LNCaP clone FGC (cell line): Measurements from ENCODE around the gene FER.
"Not testable (repeated sequence)": the region's sequence is repeated elsewhere in the genome, so short reads cannot be mapped to it uniquely, and the experiment has no call there.

Experiments used
- DNase-seq: peaks from one replicate; pipeline ENCODE4 v3.0.0-alpha.2; 2011; ENCODE audit warnings: low read depth
- H3K4me3 ChIP-seq: 2 replicates; pipeline ENCODE4 v1.5.1; 2011; ENCODE audit warnings: mild to moderate bottlenecking, low read depth, low read length, control low read depth
- CTCF ChIP-seq: IDR thresholded peaks from 2 replicates; pipeline ENCODE4 v1.5.1; 2012; ENCODE audit warnings: mild to moderate bottlenecking; ENCODE audit not compliant: control insufficient read depth, insufficient read depth; ENCODE audit errors: extremely low read depth

Gene FER

GRCh38 chr5:108818613-108819272, 71.0 kb downstream of the FER start:
- TF ChIP-seq CTCF, result no peak
- H3K4me3 ChIP-seq, result no peak overlapping the region
- DNase-seq, result no peak

DNA sequence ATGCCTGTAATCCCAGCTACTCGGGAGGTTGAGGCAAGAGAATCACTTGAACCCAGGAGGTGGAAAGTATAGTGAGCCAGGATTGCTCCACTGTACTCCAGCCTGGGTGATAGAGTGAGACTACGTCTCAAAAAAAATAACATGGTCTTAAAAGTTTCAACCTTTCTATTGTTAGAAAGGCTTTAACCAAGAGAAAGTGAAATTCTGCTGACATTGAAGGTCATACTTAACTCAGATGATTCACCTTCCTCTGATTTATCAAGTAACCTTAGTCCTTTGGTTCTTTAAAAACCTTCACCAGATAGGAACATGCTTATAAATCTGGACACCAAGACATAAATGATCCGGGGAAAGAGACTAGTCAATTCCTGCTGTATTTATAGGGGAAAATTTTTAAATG, 73.3 kb downstream of the FER start:
- TF ChIP-seq CTCF, result no peak
- DNase-seq, result no peak
- H3K4me3 ChIP-seq, result no peak overlapping the region

GRCh38 chr5:108822211-108822947, 74.7 kb downstream of the FER start:
- no peak for TF ChIP-seq CTCF
- DNase-seq, result no peak
- H3K4me3 ChIP-seq, result no peak overlapping the region

DNA sequence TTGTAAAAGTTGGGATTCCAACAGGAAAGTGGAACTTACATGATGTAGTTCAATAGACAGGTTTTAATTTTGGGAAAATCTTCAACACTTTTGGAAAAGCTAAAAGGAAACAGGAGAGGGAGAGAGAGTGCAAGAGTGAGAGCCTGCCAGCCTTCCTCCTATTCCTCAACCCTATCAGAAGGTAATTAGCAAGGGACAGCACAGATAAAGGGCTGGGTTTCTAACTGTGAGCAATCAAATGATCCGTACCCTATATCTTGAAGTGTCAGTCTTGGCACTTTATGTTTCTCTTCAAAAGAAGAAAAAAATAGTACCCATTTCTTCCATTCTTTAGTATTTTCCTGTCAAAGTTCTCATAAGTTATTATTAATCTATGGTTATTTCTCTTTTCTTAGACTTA, 79.4 kb downstream of the FER start:
- no peak for TF ChIP-seq CTCF
- H3K4me3 ChIP-seq, result no peak overlapping the region
- DNase-seq, result no peak

DNA sequence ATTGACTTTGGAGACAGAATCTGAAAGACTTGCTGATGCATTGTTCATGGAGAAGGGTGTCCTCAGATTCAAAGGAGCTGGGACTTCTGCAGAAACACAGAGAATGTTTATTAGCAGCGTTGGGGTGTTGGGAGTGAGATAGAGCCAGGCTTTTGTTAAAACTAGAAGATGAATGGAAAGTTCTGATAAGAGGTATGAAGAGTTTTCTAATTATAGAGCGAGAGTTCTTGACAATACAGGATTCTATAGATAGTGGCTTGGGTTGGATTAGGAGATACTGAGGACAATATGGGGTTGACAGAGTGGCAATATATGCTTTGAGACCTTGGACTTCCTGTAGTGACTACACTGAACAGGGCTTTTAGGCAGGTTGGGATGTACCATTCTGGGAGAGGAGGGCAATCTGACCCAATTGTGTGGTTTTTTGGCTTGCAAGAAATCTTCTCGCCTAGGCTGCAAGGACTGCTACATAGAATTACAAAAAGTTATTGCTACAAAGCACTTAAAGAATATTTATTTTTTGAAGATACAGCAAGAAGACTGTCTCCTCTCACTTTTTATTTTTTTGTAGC, 83.1 kb downstream of the FER start:
- no peak for TF ChIP-seq CTCF
- H3K4me3 ChIP-seq, result no peak overlapping the region
- no peak for DNase-seq

DNA sequence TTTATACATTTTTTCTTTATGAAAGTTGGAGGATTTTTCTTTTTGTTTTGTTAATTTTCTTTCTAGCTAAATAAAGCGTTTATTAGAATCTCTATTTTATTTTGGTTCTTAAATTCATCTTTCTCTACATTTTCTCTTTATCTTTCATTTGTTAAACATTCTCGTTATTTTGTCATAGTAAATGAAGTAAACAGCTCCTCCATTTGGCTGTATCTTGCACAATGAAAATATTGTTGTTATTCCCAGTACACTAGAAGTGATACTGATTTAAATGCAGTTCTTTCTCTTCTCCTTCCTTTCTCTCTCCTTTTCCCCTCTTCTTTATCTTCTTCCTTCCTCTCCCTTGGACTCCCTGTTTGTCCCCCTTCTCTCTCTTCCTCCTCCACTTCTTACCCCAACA, 88.8 kb downstream of the FER start:
- DNase-seq, result no peak
- H3K4me3 ChIP-seq, result no peak overlapping the region
- TF ChIP-seq CTCF, result no peak

DNA sequence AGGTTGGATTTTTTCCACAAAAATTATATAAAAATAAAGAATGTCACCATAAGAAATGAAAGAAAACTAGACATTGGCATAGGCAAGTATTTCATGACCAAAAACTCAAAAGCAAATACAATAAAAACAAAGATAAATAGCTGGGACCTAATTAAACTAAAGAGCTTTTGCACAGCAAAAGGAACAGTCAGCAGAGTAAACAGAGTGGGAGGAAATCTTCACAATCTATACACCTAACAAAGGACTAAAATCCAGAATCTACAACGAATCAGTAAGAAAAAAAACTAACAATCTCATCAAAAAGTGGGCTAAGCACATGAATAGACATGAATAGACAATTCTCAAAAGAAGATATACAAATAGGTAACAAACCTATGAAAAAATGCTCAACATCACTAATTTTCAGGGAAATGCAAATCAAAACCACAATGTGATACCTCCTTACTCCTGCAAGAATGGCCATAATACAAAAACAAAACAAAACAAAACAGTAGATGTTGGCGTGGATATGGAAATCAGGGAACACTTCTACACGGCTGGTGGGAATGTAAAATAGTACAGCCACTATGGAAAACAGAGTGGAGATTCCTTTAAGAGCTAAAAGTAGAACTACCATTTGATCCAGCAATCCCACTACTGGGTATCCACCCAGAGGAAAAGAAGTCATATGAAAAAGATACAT, 94.7 kb downstream of the FER start:
- DNase-seq, result peak; percentile 22
- H3K4me3 ChIP-seq, result peak overlapping the region; percentile 18; the same call in 1 of the 2 replicates

- not testable (repeated sequence) for DNase-seq, H3K4me3 ChIP-seq
These were observed 103.4 kb downstream of the FER start for GRCh38 chr5:108851129-108851528.
